C4-2B (cell line): ENCODE data around the gene ID2.

Experiments
- ZFX ChIP-seq: fragments of 450-650 bp; IDR thresholded peaks from 2 replicates; pipeline ENCODE4 v1.6.1; 2017
- TF ChIP-seq, protein P1 (sequence below): fragments of 450-650 bp; conservative IDR thresholded peaks from 2 replicates; pipeline ENCODE4 v1.5.1; 2017; ENCODE audit warnings: mild to moderate bottlenecking

- TF ChIP-seq, protein P1, sequence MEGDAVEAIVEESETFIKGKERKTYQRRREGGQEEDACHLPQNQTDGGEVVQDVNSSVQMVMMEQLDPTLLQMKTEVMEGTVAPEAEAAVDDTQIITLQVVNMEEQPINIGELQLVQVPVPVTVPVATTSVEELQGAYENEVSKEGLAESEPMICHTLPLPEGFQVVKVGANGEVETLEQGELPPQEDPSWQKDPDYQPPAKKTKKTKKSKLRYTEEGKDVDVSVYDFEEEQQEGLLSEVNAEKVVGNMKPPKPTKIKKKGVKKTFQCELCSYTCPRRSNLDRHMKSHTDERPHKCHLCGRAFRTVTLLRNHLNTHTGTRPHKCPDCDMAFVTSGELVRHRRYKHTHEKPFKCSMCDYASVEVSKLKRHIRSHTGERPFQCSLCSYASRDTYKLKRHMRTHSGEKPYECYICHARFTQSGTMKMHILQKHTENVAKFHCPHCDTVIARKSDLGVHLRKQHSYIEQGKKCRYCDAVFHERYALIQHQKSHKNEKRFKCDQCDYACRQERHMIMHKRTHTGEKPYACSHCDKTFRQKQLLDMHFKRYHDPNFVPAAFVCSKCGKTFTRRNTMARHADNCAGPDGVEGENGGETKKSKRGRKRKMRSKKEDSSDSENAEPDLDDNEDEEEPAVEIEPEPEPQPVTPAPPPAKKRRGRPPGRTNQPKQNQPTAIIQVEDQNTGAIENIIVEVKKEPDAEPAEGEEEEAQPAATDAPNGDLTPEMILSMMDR = no peak
- no peak for TF ChIP-seq ZFX
Measured at GRCh38 chr2:8666581-8666980, 15.3 kb upstream of the ID2 start.
